SK-N-SH (cell line): ENCODE measurements around the gene NTRK3. TPM values are rescaled to one million over a fixed set of nuclear protein-coding genes. Genes with fewer than 3 reads are reported as not detected.

Experiments
- CTCF ChIA-PET: fragments of 300-600, 350-600 bp; formaldehyde crosslinking; extraction: SDS; loops from one replicate; lab custom pipeline; 2021; lab: Yijun Ruan, JAX
- POLR2A ChIA-PET: fragments of 350-600 bp; sonication (Branson Sonifier 250); formaldehyde crosslinking; extraction: SDS; loops from one replicate; lab custom pipeline; 2020; ENCODE audit warnings: antibody characterized with exemption, inconsistent platforms; lab: Yijun Ruan, JAX
- DNase-seq: peaks from one replicate; pipeline ENCODE4 v3.0.0; 2012
- H2AFZ ChIP-seq: fragments of 200-600 bp; sonication (generic); 2 replicates; pipeline ENCODE4 v1.8.1; 2016; ENCODE audit warnings: antibody characterized with exemption, mild to moderate bottlenecking, low read depth
- H3F3A ChIP-seq: fragments of 200-600 bp; sonication (generic); replicated peaks from 2 replicates; pipeline ENCODE3; 2016; ENCODE audit warnings: antibody characterized with exemption, mild to moderate bottlenecking; ENCODE audit not compliant: insufficient read depth
- H3K27ac ChIP-seq, 2 experiments: fragments of 200-500 bp in 1 of 2; fragments of 200-600 bp in 1 of 2; sonication (Bioruptor generic) in 1 of 2; sonication (generic), shearing (Covaris generic) in 1 of 2; 2 replicates each; pipeline versions ENCODE4 v1.5.1 to v1.6.1; 2014 to 2016; ENCODE audit warnings: low read depth in 2 of 2, inconsistent platforms in 1 of 2, low read length in 1 of 2, mild to moderate bottlenecking in 1 of 2, mixed read lengths in 1 of 2
- H3K27me3 ChIP-seq: fragments of 200-600 bp; sonication (generic), shearing (Covaris generic); 2 replicates; pipeline ENCODE4 v1.6.1; 2016; ENCODE audit warnings: mixed run types; ENCODE audit not compliant: insufficient read depth
- H3K36me3 ChIP-seq, 2 experiments: fragments of 200-500 bp in 1 of 2; fragments of 200-600 bp in 1 of 2; sonication (Bioruptor generic) in 1 of 2; sonication (generic) in 1 of 2; replicated peaks in 1 of 2; 2 replicates each; pipeline versions ENCODE3 to v1.5.1; 2014 to 2016; ENCODE audit warnings: low read length in 1 of 2, mild to moderate bottlenecking in 1 of 2; ENCODE audit not compliant: insufficient read depth in 2 of 2, control insufficient read depth in 1 of 2
- H3K4me1 ChIP-seq, 2 experiments: fragments of 200-500 bp in 1 of 2; fragments of 200-600 bp in 1 of 2; sonication (Bioruptor generic) in 1 of 2; sonication (generic), shearing (Covaris generic) in 1 of 2; 2 replicates each; pipeline versions ENCODE4 v1.5.1 to v1.6.1; 2014 to 2016; ENCODE audit warnings: low read depth in 1 of 2, low read length in 1 of 2, mixed run types in 1 of 2; ENCODE audit not compliant: insufficient read depth in 2 of 2, control insufficient read depth in 1 of 2
- H3K4me2 ChIP-seq: fragments of 200-600 bp; sonication (generic), shearing (Covaris generic); 2 replicates; pipeline ENCODE4 v1.6.1; 2017; ENCODE audit warnings: mixed run types
- H3K4me3 ChIP-seq, 2 experiments: fragments of 200-500 bp in 1 of 2; fragments of 200-600 bp in 1 of 2; sonication (Bioruptor generic) in 1 of 2; sonication (generic), shearing (Covaris generic) in 1 of 2; 2 replicates each; pipeline versions ENCODE4 v1.5.1 to v1.8.1; 2014 to 2016; ENCODE audit warnings: low read depth in 2 of 2, inconsistent platforms in 1 of 2, low read length in 1 of 2, mild to moderate bottlenecking in 1 of 2, mixed read lengths in 1 of 2, moderate library complexity in 1 of 2
- H3K79me2 ChIP-seq: fragments of 200-600 bp; sonication (generic); 2 replicates; pipeline ENCODE4 v1.8.1; 2017; ENCODE audit warnings: mild to moderate bottlenecking; ENCODE audit not compliant: insufficient read depth
- H3K9ac ChIP-seq: fragments of 200-600 bp; sonication (generic); 2 replicates; pipeline ENCODE4 v1.6.1; 2017; ENCODE audit warnings: mixed run types
- H3K9me2 ChIP-seq: fragments of 200-600 bp; sonication (generic); 2 replicates; pipeline ENCODE4 v1.6.1; 2017; ENCODE audit warnings: mixed run types
- H3K9me3 ChIP-seq: fragments of 200-600 bp; sonication (generic); 2 replicates; pipeline ENCODE4 v1.6.1; 2017; ENCODE audit warnings: mixed run types, mild to moderate bottlenecking, moderate library complexity
- H4K20me1 ChIP-seq: fragments of 200-600 bp; sonication (generic); 2 replicates; pipeline ENCODE4 v1.6.1; 2017; ENCODE audit warnings: mild to moderate bottlenecking, mixed run types; ENCODE audit not compliant: insufficient read depth
- CHD2 ChIP-seq: fragments of 150-350 bp; IDR thresholded peaks from 2 replicates; pipeline ENCODE4 v1.6.1; 2018; ENCODE audit warnings: low read length; ENCODE audit not compliant: partially characterized antibody
- ELF1 ChIP-seq: IDR thresholded peaks from 2 replicates; pipeline ENCODE4 v1.4.0; 2012
- EZH2phosphoT487 ChIP-seq: fragments of 200-600 bp; sonication (generic); IDR thresholded peaks from 2 replicates; pipeline ENCODE4 v1.6.1; 2017; ENCODE audit warnings: low read depth, mixed run types, mild to moderate bottlenecking, antibody characterized with exemption, moderate library complexity, borderline replicate concordance
- FOSL2 ChIP-seq: IDR thresholded peaks from 2 replicates; pipeline ENCODE4 v1.4.0; 2012; ENCODE audit warnings: low read depth, mild to moderate bottlenecking, moderate library complexity, borderline replicate concordance
- IRF3 ChIP-seq: fragments of 150-350 bp; IDR thresholded peaks from 2 replicates; pipeline ENCODE4 v1.6.1; 2016; ENCODE audit warnings: mild to moderate bottlenecking, low read depth, low read length
- MEF2A ChIP-seq: IDR thresholded peaks from 2 replicates; pipeline ENCODE4 v1.4.0; 2012; ENCODE audit warnings: low read depth, borderline replicate concordance
- NFIC ChIP-seq: IDR thresholded peaks from 2 replicates; pipeline ENCODE4 v1.4.0; 2012; ENCODE audit warnings: borderline replicate concordance
- RAD21 ChIP-seq: IDR thresholded peaks from 2 replicates; pipeline ENCODE4 v1.6.1; 2012; ENCODE audit warnings: mild to moderate bottlenecking, low read length
- RCOR1 ChIP-seq: fragments of 150-350 bp; IDR thresholded peaks from 2 replicates; pipeline ENCODE4 v1.6.1; 2017; ENCODE audit warnings: antibody characterized with exemption, low read length
- RXRA ChIP-seq: IDR thresholded peaks from 2 replicates; pipeline ENCODE4 v1.4.0; 2012; ENCODE audit warnings: low read depth, mild to moderate bottlenecking, borderline replicate concordance
- SIN3A ChIP-seq: IDR thresholded peaks from 2 replicates; pipeline ENCODE4 v1.6.1; 2012; ENCODE audit warnings: low read depth, mild to moderate bottlenecking, low read length, moderate library complexity, borderline replicate concordance
- SMC3 ChIP-seq: IDR thresholded peaks from 2 replicates; pipeline ENCODE4 v1.6.1; 2012; ENCODE audit warnings: low read depth, low read length, improper control_type of control experiment
- TAF1 ChIP-seq: IDR thresholded peaks from 2 replicates; pipeline ENCODE4 v1.6.1; 2012; ENCODE audit warnings: low read depth, mild to moderate bottlenecking, low read length, moderate library complexity, borderline replicate concordance
- TEAD4 ChIP-seq: IDR thresholded peaks from 2 replicates; pipeline ENCODE4 v1.4.0; 2012; ENCODE audit warnings: mild to moderate bottlenecking, borderline replicate concordance; ENCODE audit not compliant: insufficient read depth
- YY1 ChIP-seq: IDR thresholded peaks from 2 replicates; pipeline ENCODE4 v1.4.0; 2012; ENCODE audit warnings: low read depth, mild to moderate bottlenecking
- WGBS: methylation state at CpG from one replicate; pipeline ENCODE4 v1.1.6; 2017; ENCODE audit warnings: low lambda C conversion rate; 5-methylcytosine and 5-hydroxymethylcytosine counted together
- polyA plus RNA-seq, 3 experiments: library from polyadenylated mRNA; depleted of rRNA; stranded (reverse); fragments of >200 nt; gene quantifications; 2 replicates each; pipeline ENCODE4 v1.2.3, GENCODE V29; 2012
- TF ChIP-seq, protein P1 (sequence below): fragments of 150-350 bp; IDR thresholded peaks from 2 replicates; pipeline ENCODE4 v1.6.1; 2017; ENCODE audit warnings: antibody characterized with exemption, low read length, low read depth, borderline replicate concordance
- TF ChIP-seq, protein P2 (sequence below): IDR thresholded peaks from 2 replicates; pipeline ENCODE4 v1.6.1; 2012; ENCODE audit warnings: mild to moderate bottlenecking, low read depth, low read length, moderate library complexity

Gene NTRK3
- polyA plus RNA-seq, 1 of the 3 experiments (the other 2 are of a cell fraction), result 2.6 TPM

DNA sequence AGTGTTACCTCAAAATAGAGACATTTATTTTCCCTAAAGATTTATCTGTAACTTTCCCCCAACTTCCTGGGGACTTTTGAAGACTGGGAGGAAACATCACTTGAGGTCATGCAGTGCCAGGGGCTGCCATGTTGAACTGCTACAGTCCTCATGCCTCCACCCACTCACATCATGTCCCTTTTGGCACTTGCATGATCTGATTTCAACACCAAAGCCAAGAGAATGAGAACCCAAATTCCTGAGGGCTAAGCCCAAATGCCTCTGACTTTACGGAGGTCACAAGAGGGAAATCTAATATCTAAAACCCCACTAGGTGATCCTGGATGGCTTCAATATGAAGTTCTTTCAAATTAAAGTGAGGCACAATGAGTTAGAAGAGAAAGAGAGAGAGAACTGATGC is 213.1 kb downstream of the NTRK3 start:
- H3K27ac ChIP-seq, result no peak overlapping the region
- H3K4me1 ChIP-seq, result no peaks in the 10 kb centered on the region
- TF ChIP-seq TEAD4 (no peak), EZH2phosphoT487 (no peak), ELF1 (no peak)
- no peaks in the 10 kb centered on the region for H3K9me3 ChIP-seq
- ChIA-PET CTCF (no interaction called here), POLR2A (no interaction called here)
- no peaks in the 10 kb centered on the region for H4K20me1 ChIP-seq
- no peaks in the 10 kb centered on the region for H3K79me2 ChIP-seq
- H3K9ac ChIP-seq, result no peak overlapping the region
- H2AFZ ChIP-seq, result no peak overlapping the region
- H3F3A ChIP-seq, result no peaks in the 10 kb centered on the region
- no peaks in the 10 kb centered on the region for H3K9me2 ChIP-seq
- DNase-seq, result no peak
- no peak overlapping the region for H3K4me2 ChIP-seq
- no peaks in the 10 kb centered on the region for H3K27me3 ChIP-seq
- no peak overlapping the region for H3K4me3 ChIP-seq
- 40% methylated on average over 1 of the region's 1 CpG for WGBS
- no peaks in the 10 kb centered on the region for H3K36me3 ChIP-seq

- no peak overlapping the region for H3K4me2 ChIP-seq
- H3K36me3 ChIP-seq, result no peaks in the 10 kb centered on the region
- no peaks in the 10 kb centered on the region for H3K4me1 ChIP-seq
- WGBS, result 44% methylated on average over 5 of the region's 5 CpGs
- H3K4me3 ChIP-seq, result no peak overlapping the region
- DNase-seq, result no peak
- H3K9me3 ChIP-seq, result no peaks in the 10 kb centered on the region
- no peak for TF ChIP-seq NFIC
- no peak for TF ChIP-seq RXRA
- no peak for TF ChIP-seq RAD21
- no peak for TF ChIP-seq SMC3
- no peak for TF ChIP-seq MEF2A
- TF ChIP-seq, protein P1, sequence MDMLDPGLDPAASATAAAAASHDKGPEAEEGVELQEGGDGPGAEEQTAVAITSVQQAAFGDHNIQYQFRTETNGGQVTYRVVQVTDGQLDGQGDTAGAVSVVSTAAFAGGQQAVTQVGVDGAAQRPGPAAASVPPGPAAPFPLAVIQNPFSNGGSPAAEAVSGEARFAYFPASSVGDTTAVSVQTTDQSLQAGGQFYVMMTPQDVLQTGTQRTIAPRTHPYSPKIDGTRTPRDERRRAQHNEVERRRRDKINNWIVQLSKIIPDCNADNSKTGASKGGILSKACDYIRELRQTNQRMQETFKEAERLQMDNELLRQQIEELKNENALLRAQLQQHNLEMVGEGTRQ, result no peak
- TF ChIP-seq FOSL2, result no peak
- TF ChIP-seq CHD2, result no peak
- no peak for TF ChIP-seq YY1
- TF ChIP-seq TEAD4, result no peak
- H3K9me2 ChIP-seq, result no peaks in the 10 kb centered on the region
- H3K79me2 ChIP-seq, result no peaks in the 10 kb centered on the region
- no peak overlapping the region for H3K9ac ChIP-seq
- no peaks in the 10 kb centered on the region for H3K27me3 ChIP-seq
- H4K20me1 ChIP-seq, result no peaks in the 10 kb centered on the region
- H3F3A ChIP-seq, result no peaks in the 10 kb centered on the region
- ChIA-PET CTCF (no interaction called here), POLR2A (no interaction called here)
- no peak overlapping the region for H2AFZ ChIP-seq
- H3K27ac ChIP-seq, result no peak overlapping the region
Measured at GRCh38 chr15:88042047-88042446, 214.5 kb downstream of the NTRK3 start.

DNA sequence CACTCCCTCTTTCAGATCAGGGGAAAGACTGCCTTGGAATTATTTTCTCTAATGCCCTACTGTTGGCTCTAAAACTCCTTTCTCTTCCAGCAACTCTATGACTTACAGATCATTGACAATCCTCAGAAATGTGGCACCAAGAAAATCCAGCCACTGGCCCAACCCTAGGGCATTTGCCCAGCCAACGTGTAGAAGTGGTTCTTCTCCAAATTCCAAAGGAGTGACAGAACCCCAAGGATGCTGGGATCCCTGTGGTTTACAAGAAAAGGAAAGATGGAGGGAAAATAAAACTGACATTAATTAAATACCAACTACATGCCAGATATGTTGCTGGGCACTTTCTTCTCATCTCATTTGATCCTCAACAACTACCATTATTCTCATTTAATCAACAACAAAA is 216.0 kb downstream of the NTRK3 start:
- Histone ChIP-seq H3F3A (no peaks in the 10 kb centered on the region), H3K4me2 (no peak overlapping the region), H4K20me1 (no peaks in the 10 kb centered on the region), H3K27ac (no peak overlapping the region), H3K79me2 (no peaks in the 10 kb centered on the region), H2AFZ (no peak overlapping the region), H3K36me3 (no peaks in the 10 kb centered on the region), H3K9me2 (no peaks in the 10 kb centered on the region), H3K4me3 (no peak overlapping the region), H3K9ac (no peak overlapping the region), H3K4me1 (no peaks in the 10 kb centered on the region), H3K27me3 (no peaks in the 10 kb centered on the region), H3K9me3 (no peaks in the 10 kb centered on the region)
- no peak for DNase-seq
- ChIA-PET POLR2A (no interaction called here), CTCF (no interaction called here)
- WGBS, result 11% methylated on average over 1 of the region's 1 CpG
- TF ChIP-seq FOSL2, result no peak
- no peak for TF ChIP-seq MEF2A
- no peak for TF ChIP-seq TEAD4
- no peak for TF ChIP-seq SIN3A
- no peak for TF ChIP-seq TAF1
- TF ChIP-seq, protein P2, sequence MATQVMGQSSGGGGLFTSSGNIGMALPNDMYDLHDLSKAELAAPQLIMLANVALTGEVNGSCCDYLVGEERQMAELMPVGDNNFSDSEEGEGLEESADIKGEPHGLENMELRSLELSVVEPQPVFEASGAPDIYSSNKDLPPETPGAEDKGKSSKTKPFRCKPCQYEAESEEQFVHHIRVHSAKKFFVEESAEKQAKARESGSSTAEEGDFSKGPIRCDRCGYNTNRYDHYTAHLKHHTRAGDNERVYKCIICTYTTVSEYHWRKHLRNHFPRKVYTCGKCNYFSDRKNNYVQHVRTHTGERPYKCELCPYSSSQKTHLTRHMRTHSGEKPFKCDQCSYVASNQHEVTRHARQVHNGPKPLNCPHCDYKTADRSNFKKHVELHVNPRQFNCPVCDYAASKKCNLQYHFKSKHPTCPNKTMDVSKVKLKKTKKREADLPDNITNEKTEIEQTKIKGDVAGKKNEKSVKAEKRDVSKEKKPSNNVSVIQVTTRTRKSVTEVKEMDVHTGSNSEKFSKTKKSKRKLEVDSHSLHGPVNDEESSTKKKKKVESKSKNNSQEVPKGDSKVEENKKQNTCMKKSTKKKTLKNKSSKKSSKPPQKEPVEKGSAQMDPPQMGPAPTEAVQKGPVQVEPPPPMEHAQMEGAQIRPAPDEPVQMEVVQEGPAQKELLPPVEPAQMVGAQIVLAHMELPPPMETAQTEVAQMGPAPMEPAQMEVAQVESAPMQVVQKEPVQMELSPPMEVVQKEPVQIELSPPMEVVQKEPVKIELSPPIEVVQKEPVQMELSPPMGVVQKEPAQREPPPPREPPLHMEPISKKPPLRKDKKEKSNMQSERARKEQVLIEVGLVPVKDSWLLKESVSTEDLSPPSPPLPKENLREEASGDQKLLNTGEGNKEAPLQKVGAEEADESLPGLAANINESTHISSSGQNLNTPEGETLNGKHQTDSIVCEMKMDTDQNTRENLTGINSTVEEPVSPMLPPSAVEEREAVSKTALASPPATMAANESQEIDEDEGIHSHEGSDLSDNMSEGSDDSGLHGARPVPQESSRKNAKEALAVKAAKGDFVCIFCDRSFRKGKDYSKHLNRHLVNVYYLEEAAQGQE, result no peak
- no peak for TF ChIP-seq RCOR1
- TF ChIP-seq, protein P1, result no peak
- no peak for TF ChIP-seq IRF3
